Muscle of leg (tissue), 11 donors: ENCODE data around the gene LAMA2. TPM values are rescaled to one million over a fixed set of nuclear protein-coding genes. Genes with fewer than 3 reads are reported as not detected.
A peak's percentile ranks its signal among the peaks of the same experiment; 100 is the strongest.

ENCODE experiments used
- DNase-seq: peaks from one replicate; pipeline ENCODE4 v3.0.0; 2013
- H3K27ac ChIP-seq: one replicate; pipeline ENCODE4 v1.5.1; 2013; ENCODE audit warnings: mild to moderate bottlenecking, low read length, control low read depth
- H3K27me3 ChIP-seq: one replicate; pipeline ENCODE4 v1.6.1; 2013; ENCODE audit warnings: low read length; ENCODE audit not compliant: control insufficient read depth, insufficient read depth
- H3K36me3 ChIP-seq: one replicate; pipeline ENCODE4 v1.6.1; 2013; ENCODE audit warnings: low read length; ENCODE audit not compliant: control insufficient read depth, insufficient read depth
- H3K4me1 ChIP-seq: one replicate; pipeline ENCODE4 v1.6.1; 2013; ENCODE audit warnings: low read length; ENCODE audit not compliant: control insufficient read depth, insufficient read depth
- H3K4me3 ChIP-seq: one replicate; pipeline ENCODE4 v1.5.1; 2013; ENCODE audit warnings: low read length, control low read depth
- H3K9me3 ChIP-seq: replicated peaks from 2 replicates; pipeline ENCODE4 v1.6.1; 2013; ENCODE audit warnings: low read depth, low read length; ENCODE audit not compliant: control insufficient read depth
- WGBS: methylation state at CpG from one replicate; pipeline ENCODE4 v1.1.5; 2013; ENCODE audit warnings: missing lambda C conversion rate; ENCODE audit not compliant: insufficient coverage; 5-methylcytosine and 5-hydroxymethylcytosine counted together
- polyA plus RNA-seq, 8 donors: library from polyadenylated mRNA; unstranded; fragments of 120-200 nt; gene quantifications; one replicate each; pipeline versions ENCODE4 v1.2.1 to v1.2.3, GENCODE V29; 2013; ENCODE audit warnings: inconsistent platforms in 1 of 8, low replicate concordance in 1 of 8; ENCODE audit not compliant: insufficient read length in 8 of 8, insufficient read depth in 1 of 8
- total RNA-seq: library from RNA; stranded (reverse); fragments of 120-200 nt; gene quantifications from one replicate; pipeline ENCODE4 v1.2.4, GENCODE V29; 2013

Gene LAMA2
- total and polyA plus RNA-seq, 9 donors = 105 to 165 (median 140) TPM

- Histone ChIP-seq H3K9me3 (no peaks in the 10 kb centered on the region), H3K4me3 (no peak overlapping the region)
- WGBS = 95% methylated on average over 2 of the region's 4 CpGs
These were observed 593.3 kb downstream of the LAMA2 start for GRCh38 chr6:129476248-129476564.

DNA sequence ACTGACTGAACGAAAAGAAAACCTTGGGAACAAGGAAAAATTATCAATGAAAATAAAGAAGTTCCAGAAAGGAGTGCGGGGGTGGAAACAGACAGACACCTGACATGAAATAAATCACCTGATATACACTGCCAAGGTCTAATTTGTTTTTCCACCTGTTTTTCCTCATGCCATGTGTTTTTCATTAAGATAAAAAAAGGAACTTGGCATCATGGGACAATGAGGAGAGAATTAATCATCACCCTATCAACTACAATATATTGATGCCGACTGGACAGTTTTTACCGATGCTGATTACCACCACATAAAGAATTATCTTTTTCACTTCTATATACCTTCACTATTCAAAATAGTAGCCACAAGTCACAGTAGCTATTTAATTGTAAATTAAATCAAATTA, 593.9 kb downstream of the LAMA2 start:
- Histone ChIP-seq H3K27me3 (no peaks in the 10 kb centered on the region), H3K36me3 (peaks cover 7% of the 10 kb centered on the region), H3K4me3 (no peak overlapping the region), H3K27ac (no peak overlapping the region), H3K9me3 (no peaks in the 10 kb centered on the region), H3K4me1 (peaks cover 4% of the 10 kb centered on the region)
- no CpG with 5 or more reads among the region's 4 CpGs for WGBS
- no peak for DNase-seq

More at GRCh38 chr6:129476248-129476564, 593.3 kb downstream of the LAMA2 start:
- DNase-seq = no peak
- no peak overlapping the region for H3K27ac ChIP-seq
- no peaks in the 10 kb centered on the region for H3K27me3 ChIP-seq
- peaks cover 4% of the 10 kb centered on the region for H3K4me1 ChIP-seq
- H3K36me3 ChIP-seq = peaks cover 1% of the 10 kb centered on the region

- H3K4me1 ChIP-seq = peaks cover 4% of the 10 kb centered on the region
- WGBS = no CpG with 5 or more reads among the region's 4 CpGs
- no peak overlapping the region for H3K27ac ChIP-seq
- DNase-seq = no peak
- peaks cover 9% of the 10 kb centered on the region for H3K36me3 ChIP-seq
- no peak overlapping the region for H3K4me3 ChIP-seq
- no peaks in the 10 kb centered on the region for H3K27me3 ChIP-seq
- no peaks in the 10 kb centered on the region for H3K9me3 ChIP-seq
These were observed 595.4 kb downstream of the LAMA2 start for GRCh38 chr6:129478379-129478778.

DNA sequence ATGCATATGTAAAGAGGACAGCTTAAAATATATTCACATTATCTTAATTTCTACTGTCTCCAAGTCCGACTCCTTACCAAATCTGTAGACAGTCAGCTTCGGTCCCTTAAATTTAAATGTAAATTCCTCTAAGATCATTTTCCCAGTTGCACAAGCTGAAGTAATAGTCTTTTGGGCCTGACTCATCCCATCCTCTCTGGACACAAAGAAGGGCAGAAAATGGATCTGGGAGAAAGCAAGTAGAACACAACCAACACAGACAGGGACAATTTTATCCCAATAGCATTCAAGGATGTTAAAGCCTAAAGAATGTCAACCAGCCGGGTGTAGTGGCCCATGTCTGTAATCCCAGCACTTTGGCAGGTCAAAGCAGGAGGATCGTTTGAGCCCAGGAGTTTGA, 598.8 kb downstream of the LAMA2 start:
- no peaks in the 10 kb centered on the region for H3K9me3 ChIP-seq
- H3K4me3 ChIP-seq = no peak overlapping the region
- H3K36me3 ChIP-seq = peaks cover 15% of the 10 kb centered on the region
- 25% methylated on average over 1 of the region's 4 CpGs for WGBS
- no peaks in the 10 kb centered on the region for H3K4me1 ChIP-seq
- H3K27ac ChIP-seq = no peak overlapping the region
- H3K27me3 ChIP-seq = no peaks in the 10 kb centered on the region
- DNase-seq = no peak

DNA sequence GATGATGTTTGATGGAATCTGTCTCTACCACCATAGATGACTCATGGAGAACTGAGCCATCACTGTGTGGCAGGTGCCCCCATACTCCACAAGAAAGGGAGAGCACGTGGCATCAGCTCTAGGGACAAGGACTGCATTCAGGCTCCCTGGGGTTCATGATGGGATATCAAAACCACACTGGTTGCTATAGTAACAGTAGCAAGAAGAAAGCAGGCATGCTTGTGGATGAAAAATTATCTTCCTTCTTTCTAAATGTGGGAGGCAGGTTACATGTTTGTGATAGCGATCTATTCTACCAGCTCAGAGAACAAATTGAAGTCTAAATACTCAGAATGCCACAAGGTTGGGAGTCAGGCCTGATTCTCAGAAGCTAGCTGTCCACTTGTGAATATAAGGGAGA, 602.8 kb downstream of the LAMA2 start:
- Histone ChIP-seq H3K36me3 (peaks cover 18% of the 10 kb centered on the region), H3K27ac (no peak overlapping the region), H3K9me3 (no peaks in the 10 kb centered on the region), H3K27me3 (no peaks in the 10 kb centered on the region), H3K4me3 (no peak overlapping the region), H3K4me1 (no peaks in the 10 kb centered on the region)
- WGBS = 80% methylated on average over 1 of the region's 2 CpGs
- no peak for DNase-seq

DNA sequence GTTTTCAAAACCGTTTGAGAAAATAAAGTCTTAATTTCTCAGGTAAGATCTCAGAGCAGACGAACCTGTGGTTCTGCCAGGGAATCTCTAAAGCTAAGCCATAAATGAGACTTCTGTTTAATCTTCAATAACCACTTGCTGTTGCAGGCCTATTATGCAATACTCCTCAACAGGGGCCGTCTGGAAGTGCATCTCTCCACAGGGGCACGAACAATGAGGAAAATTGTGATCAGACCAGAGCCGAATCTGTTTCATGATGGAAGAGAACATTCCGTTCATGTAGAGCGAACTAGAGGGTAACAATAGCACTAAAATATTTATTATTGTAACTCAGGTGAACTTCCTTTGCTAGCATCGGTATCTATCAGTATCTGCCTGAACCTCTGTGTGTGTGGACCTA, 603.4 kb downstream of the LAMA2 start:
- Histone ChIP-seq H3K27ac (no peak overlapping the region), H3K27me3 (no peaks in the 10 kb centered on the region), H3K36me3 (peaks cover 18% of the 10 kb centered on the region), H3K9me3 (no peaks in the 10 kb centered on the region), H3K4me3 (no peak overlapping the region), H3K4me1 (no peaks in the 10 kb centered on the region)
- no peak for DNase-seq
- WGBS = 83% methylated on average over 1 of the region's 8 CpGs

DNA sequence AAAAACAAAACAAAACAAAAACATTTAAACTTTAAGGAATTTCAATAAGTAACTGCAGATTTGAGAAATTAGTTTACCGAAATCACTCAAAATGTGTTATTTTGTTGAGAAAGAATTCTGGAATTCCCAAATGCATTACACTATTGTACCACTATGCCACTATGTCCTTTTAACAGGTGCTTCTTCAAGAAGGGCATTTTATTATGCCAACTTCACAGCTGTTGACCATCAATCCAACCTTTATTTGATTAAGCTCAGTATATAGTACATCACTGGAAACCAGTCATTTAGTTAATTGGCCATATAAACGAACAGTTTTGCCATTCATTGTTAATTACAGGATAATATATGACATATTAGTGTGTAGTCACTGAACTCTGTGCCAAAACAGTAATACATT, 605.4 kb downstream of the LAMA2 start:
- DNase-seq = no peak
- peaks cover 22% of the 10 kb centered on the region for H3K36me3 ChIP-seq
- H3K9me3 ChIP-seq = no peaks in the 10 kb centered on the region
- no CpG with 5 or more reads among the region's 2 CpGs for WGBS
- no peak overlapping the region for H3K27ac ChIP-seq
- no peak overlapping the region for H3K4me3 ChIP-seq
- no peaks in the 10 kb centered on the region for H3K27me3 ChIP-seq
- no peaks in the 10 kb centered on the region for H3K4me1 ChIP-seq

GRCh38 chr6:129489215-129489765, 606.4 kb downstream of the LAMA2 start:
- H3K4me1 ChIP-seq = no peaks in the 10 kb centered on the region
- peaks cover 22% of the 10 kb centered on the region for H3K36me3 ChIP-seq
- H3K9me3 ChIP-seq = no peaks in the 10 kb centered on the region
- WGBS = 100% methylated on average over 2 of the region's 2 CpGs
- H3K27me3 ChIP-seq = no peaks in the 10 kb centered on the region
- no peak overlapping the region for H3K4me3 ChIP-seq
- H3K27ac ChIP-seq = no peak overlapping the region
- no peak for DNase-seq

GRCh38 chr6:129490521-129491255, 607.8 kb downstream of the LAMA2 start:
- peak; percentile 84 for DNase-seq
- peaks cover 22% of the 10 kb centered on the region for H3K36me3 ChIP-seq
- H3K4me3 ChIP-seq = peak overlapping the region; percentile 21
- no peaks in the 10 kb centered on the region for H3K27me3 ChIP-seq
- H3K9me3 ChIP-seq = no peaks in the 10 kb centered on the region
- H3K4me1 ChIP-seq = no peaks in the 10 kb centered on the region
- 80% methylated on average over 2 of the region's 9 CpGs for WGBS
- peak overlapping the region; percentile 81 for H3K27ac ChIP-seq

DNA sequence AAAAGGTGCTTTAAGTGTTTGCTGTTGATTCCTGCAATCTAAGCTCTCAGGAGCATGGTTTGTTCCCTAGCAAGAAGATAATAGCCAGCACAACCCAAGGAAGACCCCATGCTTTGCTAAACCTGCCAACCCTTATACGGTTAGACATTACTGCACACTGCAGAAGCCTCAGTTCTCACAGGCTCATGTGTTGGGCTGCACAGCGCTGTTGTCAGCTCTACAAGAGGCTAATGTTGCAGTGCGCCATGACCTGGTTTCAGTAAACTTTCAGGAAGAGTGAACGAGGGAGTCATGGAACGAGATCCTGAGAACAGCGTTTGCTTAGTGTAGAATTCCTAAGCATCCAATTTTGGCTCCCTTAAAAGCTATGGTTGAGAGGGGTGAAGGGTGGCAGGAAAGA, 608.5 kb downstream of the LAMA2 start:
- no peak overlapping the region for H3K4me3 ChIP-seq
- H3K36me3 ChIP-seq = peaks cover 19% of the 10 kb centered on the region
- peak overlapping the region; percentile 55 for H3K27ac ChIP-seq
- no peak for DNase-seq
- no peaks in the 10 kb centered on the region for H3K4me1 ChIP-seq
- no peaks in the 10 kb centered on the region for H3K27me3 ChIP-seq
- WGBS = 98% methylated on average over 6 of the region's 6 CpGs
- H3K9me3 ChIP-seq = no peaks in the 10 kb centered on the region
